GM23248 (cell line): ENCODE results near the gene TTC4.

Experiments
- EZH2 ChIP-seq: fragments of 200-600 bp; sonication (generic); IDR thresholded peaks from 2 replicates; pipeline ENCODE4 v1.6.1; 2018; ENCODE audit warnings: antibody characterized with exemption, mild to moderate bottlenecking; ENCODE audit not compliant: insufficient read depth, poor library complexity, severe bottlenecking
- EZH2phosphoT487 ChIP-seq: fragments of 200-600 bp; sonication (generic); IDR thresholded peaks from 2 replicates; pipeline ENCODE4 v1.6.1; 2018; ENCODE audit warnings: antibody characterized with exemption, moderate library complexity, mild to moderate bottlenecking, low read depth; ENCODE audit not compliant: insufficient read depth

DNA sequence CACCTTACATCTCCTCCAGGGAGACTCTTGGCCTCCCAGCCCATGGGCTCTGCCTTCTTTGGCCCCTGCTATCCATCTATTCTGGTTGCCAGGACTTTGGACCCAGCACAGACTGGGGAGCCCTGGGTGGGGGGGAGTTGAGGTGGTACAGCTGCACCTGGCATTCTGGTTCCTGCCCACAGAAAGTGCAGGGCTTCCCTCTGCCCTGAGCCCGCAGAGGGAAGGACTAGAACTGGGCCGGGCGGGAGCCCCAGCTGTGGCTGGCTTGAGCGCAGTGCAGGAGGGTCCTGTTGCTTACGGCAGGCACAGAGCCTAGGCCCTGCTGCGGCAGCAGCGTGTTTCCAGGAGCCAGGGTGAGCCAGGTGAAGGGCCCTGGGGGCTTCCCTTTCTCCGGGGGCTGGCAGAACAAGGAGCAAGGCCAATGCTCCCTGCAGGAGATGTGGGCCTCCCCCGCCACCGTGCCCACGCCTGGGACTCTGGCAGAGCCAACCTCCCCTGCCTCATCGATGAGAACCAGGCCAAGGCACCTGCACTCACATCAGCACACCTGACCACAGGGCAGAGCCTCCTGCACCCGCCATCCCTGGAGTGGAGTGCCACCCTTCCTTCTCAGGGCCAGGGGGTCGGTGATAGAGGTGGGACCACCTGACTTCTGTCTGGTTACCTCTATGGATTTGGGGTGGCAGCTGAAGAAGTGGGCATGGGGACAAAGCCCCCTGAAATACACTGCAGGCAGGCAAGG lies 32.6 kb downstream of the TTC4 start:
- no peak for TF ChIP-seq EZH2phosphoT487
- TF ChIP-seq EZH2: no peak
